Stimulated activated CD4-positive, alpha-beta T cell treated with anti-CD3 and anti-CD28 coated beads, Interleukin-4, amount 100 ng/mL, for 24 hours (primary cell): Measurements from ENCODE around the gene ASB18.

Experiments
- DNase-seq: peaks from one replicate; pipeline ENCODE4 v3.0.0-alpha.2; 2020

The ASB18 gene

DNA sequence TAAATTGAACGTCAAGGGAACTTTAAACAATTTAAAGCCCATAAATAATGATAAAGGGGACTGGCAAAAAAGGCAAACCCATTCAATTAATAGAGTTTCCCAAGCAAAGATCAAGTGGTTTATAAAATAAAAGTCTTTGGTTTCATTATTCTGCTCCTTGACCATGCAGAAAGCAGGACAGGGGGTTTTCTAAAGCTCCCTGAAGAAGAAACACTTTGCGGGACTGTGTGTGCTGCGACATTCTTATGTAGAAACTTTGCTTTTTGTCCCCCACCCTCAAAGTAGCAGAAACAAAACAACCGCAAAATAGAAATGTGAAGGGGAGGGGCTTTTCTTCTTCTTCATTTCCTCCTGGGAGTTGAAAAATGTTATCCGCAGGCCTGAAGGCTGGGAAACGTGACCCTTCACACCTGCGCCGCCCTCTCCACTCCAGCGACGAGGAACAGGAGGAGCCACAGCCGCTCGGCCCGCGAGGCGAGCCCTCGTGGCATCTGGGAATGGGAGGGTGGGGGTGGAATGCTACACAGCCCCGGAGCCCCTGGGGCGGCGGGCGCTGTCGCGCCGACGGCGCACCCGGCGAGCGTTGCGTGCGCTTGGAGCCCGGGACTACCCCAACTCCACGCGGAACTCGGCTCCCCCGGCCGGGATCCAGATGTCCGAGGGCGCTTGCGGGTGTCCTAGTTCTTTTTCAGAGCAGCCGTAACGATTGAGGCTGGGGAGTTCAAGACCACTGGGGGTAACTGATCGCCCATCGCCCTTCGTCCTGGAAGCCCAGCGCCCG, 91.8 kb downstream of the ASB18 start:
- DNase-seq = no peak

DNA sequence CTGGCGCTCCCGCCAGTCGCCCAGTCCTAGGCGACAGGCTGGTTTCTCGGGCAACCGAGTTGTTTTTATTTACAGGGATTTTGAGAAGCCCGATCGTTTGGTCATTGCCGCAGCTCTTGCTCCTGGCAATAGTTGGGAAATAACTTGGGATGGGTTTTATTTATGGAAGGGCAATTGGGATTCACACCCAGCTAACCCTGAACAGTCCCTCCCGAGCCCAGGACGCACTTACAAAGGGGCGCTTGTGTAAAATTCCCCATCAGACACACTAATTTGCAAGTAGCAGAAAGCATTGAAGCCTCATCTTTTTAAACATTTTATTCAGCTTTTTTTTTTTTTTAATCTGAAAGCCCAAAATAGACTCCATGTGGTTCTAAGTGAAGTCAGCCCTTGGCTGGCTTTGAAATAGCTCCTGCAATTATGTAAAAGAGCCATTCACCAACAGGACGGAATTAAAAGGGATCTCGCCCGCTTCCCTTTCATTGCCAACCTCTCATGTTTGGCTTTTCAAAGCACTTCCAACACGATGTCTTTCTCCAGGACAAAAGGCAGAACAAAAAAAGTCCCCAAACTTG, 92.4 kb downstream of the ASB18 start:
- no peak for DNase-seq

DNA sequence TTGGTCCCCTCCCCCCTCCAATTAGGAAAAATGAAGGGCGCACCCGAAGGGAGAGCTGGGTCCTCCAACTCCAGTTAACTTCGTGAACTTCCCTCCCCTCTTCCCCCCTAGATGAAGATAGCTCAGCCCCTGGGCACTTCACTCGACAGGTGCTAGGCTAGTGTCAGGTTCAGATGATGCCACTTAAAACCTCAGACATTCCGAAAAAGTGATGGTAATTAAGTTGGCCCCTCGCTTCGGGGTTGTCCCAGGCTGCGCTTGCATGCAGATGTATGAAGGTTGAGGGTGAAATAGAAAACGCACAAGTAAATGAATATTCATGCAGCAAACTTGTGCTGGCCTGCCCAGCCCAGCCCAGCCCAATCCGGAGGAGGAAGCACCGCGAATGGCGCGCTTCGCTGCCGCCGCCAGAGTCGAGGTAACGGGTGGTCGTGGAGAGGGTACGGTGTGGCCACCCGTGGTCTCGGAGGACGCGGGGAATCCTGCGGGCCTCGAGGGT, 93.0 kb downstream of the ASB18 start:
- DNase-seq = no peak

- DNase-seq = no peak
Measured at GRCh38 chr2:236170590-236171165, 93.5 kb downstream of the ASB18 start.

DNA sequence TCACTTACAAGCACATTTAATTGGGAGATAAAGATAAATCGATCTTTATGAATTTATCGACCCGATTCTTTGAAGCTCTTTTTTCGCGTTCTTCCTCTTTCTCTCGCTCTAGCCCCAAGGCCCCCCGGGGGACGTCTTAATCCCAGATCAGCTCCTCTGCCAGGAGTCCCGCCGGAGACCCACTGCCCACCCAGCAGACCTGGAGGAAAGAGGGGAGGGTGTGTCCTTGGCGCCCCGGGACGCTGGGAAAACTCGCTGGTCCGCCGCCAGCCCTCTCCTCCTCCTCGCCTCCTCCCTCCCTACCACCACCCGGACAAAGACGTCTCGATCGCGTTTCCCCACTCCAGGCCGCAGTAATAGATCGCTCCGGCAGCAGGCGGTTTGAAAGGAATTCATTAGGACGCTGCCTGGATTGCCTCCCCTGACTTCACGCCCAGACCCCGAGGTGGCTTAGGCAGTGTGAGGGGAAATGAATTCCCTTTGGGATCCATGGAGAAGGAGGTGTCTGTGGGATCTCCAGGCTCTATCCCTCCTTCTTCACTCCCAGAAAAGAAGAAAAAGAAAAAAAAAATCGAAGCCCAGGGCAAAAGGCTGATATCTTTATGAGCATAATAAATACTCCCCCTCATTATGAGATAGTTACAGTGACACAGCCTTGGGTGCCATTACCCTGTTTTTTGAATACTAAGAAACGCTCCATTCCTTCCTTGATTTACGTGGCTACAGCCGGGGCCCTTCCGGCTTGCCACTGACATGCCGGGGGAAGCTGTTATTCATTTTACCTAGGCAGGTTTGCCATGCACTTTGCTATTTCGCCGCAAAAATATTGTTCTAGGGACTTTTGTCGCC, 94.2 kb downstream of the ASB18 start:
- DNase-seq = no peak

GRCh38 chr2:236169151-236169721, 95.0 kb downstream of the ASB18 start:
- DNase-seq = no peak

DNA sequence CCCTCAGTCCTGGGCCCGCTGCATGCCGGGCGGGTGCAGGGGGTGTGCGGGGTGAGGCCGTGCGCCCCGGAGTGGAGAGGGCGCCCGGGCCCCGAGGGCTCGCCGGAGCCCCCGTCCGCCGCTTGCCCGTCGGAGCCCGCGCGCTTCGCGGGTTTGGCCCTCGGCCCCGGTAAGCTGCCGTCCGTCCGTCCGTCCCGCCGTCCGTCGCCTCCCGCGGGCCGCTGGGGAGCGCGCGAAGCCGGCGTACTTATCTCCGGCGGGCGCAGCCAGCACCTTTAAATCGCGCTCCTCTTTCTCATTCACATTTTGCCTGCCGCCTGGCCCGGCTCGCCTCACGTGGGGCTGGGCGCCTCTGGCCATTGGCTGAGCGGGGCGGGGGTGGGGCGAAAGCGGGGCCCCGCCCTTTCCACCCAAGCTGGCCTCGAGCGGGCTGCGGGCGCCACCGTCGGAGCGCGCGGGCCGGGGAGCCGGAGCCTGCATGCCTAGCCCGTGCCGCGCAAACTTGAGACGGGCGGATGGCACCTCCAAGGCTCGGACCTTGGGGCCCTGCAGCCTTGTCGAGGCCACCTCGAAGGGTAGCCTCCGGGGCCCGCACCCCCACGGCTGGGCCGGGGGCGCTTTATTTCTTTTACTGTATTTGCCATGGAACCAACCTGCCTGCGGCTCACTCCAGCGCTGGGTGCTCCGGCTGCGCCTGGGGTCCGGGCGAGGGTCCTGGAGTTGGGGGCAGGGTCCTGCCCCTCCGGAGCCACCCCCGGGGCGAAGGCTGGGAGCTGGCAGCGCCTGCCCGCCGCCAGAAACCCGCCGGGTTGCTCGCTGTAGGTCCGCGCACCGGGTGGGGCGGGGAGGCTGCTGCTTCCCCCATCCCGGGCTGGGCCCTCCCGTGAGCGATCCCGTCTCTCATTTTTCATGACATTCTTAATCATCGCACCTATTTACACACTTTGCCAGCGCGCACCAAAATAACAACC, 95.8 kb downstream of the ASB18 start, which contains the start of gene GBX2:
Gene GBX2, minus strand, starts transcription at position 277 of the 971 bp plus-strand sequence. CDS start 415 bp downstream, outside the sequence.
- DNase-seq = no peak

GRCh38 chr2:236167297-236168109, 96.7 kb downstream of the ASB18 start:
- DNase-seq = no peak

DNA sequence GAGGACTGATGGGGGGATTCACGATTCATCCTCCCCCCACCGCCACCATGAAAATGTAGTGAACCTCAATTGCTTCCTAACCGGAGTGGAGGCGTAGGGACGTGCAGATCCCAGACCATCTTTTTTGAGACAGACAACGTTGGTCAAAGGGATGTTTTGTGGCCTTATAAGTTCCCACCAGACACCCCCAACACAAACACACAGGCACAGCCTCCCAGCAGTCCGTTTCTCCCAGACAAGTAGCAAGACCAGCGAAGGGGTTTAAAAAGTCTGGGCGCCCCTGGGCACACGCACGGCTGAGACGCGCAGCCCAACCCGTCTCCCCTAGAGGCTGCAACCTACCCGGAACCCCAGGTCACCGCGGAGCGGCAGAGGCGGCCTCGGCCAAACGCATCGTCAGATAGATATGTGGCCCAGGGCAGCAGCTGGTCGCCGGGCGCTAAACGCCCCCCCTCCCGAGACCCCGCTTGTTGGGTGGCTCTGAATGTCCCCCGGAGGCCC, 97.4 kb downstream of the ASB18 start:
- no peak for DNase-seq

DNA sequence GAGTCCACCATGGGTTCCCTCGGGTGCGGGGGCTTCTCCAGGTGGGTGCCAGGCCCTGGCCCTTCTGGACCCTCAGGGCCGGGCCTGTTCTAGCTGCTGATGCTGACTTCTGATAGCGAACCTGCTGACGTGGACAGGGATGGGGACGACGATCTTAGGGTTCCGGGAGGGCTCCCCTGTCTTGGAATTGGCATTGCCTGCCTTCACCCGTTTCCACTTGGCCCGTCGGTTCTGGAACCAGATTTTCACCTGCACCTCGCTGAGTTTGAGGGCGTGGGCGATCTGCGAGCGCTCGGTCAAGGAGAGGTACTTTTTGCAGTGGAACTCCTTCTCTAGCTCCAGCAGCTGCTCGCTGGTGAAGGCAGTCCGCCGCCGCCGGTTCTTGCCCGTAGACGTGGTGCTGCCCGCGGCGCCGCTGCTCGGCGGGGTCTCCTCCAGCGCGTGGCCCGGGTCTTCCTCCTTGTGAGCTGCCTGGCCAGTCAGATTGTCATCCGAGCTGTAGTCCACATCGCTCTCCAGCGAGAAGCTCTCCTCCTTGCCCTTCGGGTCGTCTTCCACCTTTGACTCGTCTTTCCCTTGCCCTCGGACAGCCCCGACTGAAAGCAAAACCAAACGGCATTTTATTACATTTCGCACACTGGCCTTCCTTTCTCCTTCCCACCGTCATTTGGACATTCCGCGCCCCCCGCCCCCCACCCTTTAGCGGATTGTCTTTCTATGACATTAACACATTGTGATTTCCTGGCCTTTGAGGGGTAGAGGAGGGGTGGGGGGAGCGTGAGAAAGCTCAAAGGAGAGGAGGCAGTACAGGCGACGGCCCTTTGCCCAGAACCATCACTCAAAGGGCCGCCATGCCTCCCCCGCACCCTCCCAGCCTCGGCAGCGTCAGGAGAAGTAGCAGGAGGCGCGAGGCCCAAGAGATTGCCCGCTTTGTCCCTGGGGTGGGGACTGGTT, 98.1 kb downstream of the ASB18 start:
- DNase-seq = no peak

DNA sequence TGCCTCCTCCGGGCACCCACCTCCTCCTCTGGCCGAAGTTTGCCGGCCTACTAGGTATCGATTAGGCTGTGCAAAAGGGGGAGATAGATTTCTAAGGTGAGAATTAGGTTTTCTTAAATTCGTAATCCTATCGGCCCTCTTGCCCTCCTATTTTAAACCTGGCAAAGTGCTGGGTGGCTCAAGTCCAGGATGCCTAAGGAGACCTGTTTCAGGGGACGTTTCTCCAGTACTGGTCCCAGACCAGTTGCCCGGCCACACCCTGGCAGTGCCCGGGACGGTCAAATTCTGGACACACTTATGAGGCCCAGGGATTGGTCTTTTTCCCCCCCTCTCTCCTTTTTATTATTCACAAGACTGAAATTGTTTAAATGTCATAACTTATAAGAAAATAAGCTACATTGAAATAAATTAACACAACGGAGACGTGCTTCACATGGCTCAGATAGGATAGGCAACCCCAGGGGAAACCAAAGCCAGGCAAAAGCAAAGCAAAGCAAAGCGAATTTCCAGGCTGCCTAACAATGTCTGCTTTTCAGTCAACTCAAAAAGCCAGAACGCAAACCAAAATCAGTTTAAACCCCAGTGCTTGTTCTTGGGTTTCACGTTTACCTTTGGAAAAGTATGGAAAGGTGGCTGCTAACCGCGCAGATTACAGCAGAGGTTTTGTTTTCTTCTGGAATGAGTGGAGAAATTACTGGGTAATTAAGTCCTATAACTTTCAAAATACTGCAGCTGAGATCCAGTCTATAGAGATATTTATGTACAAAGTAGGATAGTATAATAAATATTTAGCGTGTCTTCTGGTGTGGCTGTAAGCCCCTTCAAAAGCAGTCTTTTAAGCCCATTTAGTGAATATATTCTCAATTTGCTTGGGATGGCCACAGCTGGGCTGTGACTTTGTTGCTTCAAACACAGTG, 99.0 kb downstream of the ASB18 start:
- no peak for DNase-seq

GRCh38 chr2:236164201-236164924, 99.8 kb downstream of the ASB18 start:
- no peak for DNase-seq

DNA sequence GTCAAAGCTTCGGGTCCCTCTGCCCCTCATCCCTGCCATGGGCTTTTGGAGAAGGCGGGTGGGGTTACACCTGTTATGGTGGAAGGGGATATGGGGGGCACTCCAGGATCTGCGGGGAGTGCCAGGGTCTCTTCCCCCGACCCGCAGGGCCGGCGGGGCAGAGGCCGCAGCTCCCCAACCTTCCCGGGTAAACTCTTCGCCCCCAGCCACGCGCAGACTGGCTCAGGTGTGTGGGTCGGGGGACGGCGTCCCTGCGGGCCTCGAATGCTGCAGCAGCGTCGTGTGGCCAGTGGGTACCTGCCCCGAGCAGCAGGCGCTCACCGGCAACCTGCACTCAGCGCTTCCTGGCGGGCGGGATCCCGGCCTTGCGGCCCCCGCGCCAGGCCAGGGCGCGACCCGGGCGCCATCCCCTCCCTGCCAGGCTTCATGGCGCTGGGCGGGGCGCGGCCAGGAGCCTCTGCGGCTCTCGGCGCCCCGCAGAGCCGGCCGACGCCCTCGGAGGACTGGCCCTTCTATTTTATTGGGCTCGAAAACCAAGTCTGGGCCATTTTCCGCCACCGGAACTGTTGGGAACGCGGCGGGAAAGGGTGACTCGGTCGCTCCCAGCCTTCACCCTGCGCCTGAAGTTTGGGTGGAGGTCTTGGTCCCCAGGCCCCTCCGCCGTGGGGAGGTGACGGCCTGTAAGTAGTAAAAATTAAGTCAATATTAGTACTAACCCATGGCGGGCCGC, 100.6 kb downstream of the ASB18 start:
- DNase-seq = no peak

DNA sequence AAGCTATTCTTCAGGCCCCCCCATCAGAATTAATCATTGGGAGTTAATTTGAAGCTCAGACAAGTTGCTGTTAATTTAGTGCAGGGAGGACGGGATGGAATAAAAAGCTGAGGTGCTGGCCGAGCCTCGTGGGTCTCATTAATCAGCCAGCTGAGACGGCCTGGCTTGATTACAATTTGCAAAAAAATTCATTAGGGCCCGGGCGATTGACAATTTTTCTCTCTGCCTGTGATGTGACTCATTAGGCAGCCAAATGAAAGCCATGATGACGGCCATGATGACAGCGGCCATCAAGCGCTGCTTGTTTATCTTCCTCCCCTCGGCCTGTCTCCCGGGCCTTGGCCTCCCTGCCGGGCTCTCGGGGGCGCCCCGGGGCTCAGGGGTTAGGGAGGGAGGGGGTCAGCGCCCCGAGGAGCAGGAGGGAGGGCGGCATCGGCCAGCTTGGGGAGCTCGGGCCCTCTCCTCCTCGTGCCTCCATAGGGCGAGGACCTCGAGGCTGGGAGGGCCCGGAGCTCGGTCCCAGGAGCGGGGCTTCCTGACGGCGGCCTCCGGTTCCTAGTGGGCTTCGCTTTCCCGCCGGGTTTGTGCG, 101.2 kb downstream of the ASB18 start:
- no peak for DNase-seq

- DNase-seq = no peak
Measured at GRCh38 chr2:236162031-236162845, 102.0 kb downstream of the ASB18 start.
